Anterior cingulate cortex (tissue), 58 donors: ENCODE results near the gene CSRNP3.

ENCODE experiments used
- DNase-seq, 58 donors: peaks; one replicate each; lab custom pipeline; 2025; lab: John Stamatoyannopoulos, UW

Gene CSRNP3

DNA sequence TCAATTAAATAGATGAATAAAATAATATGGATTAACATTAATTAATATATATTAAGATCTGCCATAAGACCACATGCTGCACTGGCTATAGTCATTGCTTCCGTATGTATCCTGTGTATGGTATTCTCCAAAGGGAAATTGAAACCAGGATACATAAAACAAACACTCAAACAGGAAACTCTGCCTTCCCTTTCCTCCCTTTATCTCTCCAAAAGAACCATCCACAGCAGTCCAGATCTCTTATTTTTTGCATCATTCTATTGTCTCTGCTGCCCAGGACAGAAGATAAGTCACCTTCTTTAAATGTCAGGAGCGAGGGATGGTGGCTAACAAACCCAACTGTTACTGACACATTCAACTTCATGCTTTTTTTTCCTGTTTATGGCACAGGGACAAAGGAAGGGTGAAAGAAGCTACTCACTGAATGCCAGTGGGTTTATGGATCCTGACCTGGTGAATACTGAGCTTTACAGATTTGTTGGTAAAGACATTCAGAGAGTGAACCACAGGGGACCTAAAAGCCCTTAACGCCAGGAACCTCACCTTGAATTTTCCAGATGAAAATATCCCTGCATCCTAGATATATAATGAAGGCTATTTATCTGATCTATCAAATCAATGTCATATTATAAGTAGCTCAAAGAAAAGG lies 67.5 kb downstream of the CSRNP3 start:
- no peak for DNase-seq

GRCh38 chr2:165539985-165540384 lies 70.5 kb downstream of the CSRNP3 start:
- DNase-seq: peak in 1 of 58 donors; percentile 7

DNA sequence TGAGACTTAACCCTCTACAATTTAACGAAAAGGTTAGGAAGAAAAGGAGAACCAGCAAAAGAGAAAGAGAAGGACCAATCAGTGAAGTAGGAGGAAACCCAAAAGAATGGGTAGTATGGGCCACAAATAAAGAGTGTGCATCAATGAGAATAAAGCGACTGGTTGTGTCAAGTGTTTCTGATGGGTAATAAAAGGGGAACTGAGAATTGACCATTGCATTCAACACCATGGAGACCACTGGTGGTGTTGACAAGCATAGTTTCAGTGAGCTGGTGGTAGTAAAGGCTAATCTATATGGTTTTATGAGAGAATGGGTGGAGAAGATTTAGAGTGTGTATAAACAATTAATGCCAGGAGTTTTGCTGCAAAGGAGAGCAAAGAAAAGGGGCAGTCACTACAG lies 75.4 kb downstream of the CSRNP3 start:
- no peak for DNase-seq

- no peak for DNase-seq
Observed at GRCh38 chr2:165547900-165548299, 78.4 kb downstream of the CSRNP3 start.

DNA sequence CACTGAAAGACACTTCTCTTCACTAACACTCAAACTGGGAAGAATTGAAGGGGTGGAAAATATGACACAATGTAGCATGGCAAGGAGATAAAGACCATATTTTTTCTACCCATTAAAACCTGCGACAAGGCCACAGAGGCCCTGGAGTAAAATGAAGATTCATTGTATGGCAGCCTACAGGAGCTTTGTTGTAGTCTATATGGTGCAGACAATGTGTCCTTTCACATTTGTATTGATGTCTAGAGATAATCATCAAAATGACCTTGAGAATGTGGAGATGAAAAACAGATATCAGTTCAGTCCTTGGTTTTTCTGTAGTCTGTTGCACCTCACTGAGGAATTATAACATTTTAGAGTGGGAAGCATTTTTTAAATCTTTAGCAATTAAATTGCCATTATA lies 80.1 kb downstream of the CSRNP3 start:
- DNase-seq: no peak

- DNase-seq: peak in 1 of 58 donors; percentile 13
Observed at GRCh38 chr2:165558832-165559231, 89.3 kb downstream of the CSRNP3 start.

DNA sequence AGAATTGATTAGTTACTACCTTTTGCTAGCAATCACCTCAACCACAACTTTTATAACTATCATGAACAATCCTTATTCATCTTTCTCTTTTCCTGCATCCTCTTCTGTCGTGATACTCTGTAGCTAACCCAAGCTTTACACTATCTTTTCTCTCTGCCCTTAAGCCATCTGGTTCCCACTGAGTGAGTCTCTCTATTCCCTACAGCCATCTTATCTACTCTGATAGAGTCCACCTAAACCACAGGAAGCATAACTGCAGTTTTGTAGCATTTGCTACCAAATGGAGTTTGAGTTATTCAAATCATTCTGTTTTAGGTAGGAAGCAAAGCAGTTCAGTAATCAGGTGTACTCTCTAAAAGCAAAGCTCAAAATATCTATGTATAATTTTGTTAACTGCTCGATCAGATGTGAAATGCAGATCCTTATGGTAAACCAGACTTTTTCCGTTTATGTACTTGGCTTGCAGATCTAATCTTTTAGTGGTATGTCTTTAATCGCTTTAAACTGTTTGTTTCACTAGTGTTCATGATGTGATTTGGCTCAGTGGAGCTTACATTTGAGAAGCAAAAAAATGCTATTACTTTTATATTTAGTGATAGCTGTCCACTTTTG lies 91.0 kb downstream of the CSRNP3 start:
- DNase-seq: no peak

- no peak for DNase-seq
Observed at GRCh38 chr2:165561516-165561915, 92.0 kb downstream of the CSRNP3 start.

- DNase-seq: no peak
Observed at GRCh38 chr2:165562233-165562632, 92.7 kb downstream of the CSRNP3 start.

- DNase-seq: no peak
Observed at GRCh38 chr2:165563468-165564225, 94.1 kb downstream of the CSRNP3 start.

GRCh38 chr2:165566008-165566407 lies 96.5 kb downstream of the CSRNP3 start:
- DNase-seq: no peak

DNA sequence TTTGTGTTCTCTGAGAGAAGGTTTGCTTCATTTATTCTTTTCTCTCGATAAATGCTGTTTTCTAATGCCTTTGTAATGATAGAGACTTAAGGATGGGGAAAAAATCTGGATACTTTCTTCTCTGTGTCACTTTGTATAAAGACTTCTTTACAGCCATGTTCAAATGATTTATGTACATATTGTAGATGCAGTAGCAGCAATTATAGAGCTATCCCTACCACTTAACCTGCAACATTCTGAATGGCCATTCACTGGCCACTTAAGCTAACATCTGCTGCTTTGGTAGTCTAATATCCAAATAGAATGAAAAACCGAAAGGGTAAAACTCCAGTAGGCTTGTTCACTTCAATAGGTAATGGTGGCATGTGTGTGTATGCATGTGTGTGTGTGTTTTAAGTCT lies 97.8 kb downstream of the CSRNP3 start:
- DNase-seq: no peak

DNA sequence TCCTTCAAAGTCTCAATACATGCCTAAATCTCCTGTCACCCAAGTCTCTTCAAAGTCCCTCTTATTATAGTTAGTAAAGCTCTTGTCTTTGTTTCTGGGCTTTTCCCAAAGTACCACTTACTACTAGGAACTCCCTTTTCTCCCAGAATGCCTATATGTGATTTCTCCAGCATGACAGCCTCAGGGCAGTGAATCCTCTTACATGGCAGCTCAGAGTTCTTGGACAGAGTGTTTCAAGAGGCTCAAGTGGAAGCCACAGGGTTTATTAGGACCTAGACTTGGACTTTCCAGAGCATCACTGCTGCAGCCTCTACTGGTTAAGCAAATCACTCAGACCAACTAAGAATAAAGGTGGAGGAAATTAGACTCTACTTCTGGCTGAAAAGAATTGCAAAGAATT lies 98.9 kb downstream of the CSRNP3 start:
- no peak for DNase-seq

DNA sequence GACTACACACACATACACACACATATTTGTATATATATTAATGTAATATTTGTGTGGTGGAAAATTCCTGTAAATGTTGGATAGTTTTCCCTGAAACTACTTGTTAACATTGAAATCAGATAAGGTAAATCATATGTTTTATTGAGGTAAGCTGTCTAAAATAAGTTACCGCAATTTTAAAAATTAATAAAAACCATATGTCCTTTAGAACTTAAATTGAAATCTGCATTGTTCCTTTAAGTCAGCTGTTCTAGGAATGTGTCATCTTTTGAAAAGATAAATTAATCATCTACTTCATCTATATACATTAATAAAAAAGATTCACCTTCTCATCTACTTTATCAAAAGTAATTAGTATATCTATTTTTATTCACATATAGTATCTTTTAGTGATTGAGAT lies 102.0 kb downstream of the CSRNP3 start:
- DNase-seq: no peak

DNA sequence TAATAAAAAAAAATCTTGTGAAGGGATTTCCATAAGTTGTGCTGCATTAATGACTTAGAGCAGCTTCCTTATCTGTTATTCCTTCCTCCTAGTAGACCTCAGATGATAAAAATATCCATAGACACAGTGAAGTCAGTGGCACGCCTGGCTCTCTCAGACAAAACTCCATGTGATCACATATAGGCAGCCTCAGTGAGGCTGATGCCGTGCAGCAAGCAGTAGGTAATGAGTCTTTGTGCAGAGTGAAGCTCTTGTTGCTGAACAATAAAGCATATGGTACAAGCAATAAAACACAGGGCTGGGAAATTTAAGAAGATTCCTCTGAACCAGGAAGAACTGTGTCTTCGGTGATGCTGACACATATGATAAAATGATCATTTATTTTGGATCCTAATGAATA lies 102.7 kb downstream of the CSRNP3 start:
- peak in 43 of 58 donors; percentile 1 to 84 (median 32) for DNase-seq

DNA sequence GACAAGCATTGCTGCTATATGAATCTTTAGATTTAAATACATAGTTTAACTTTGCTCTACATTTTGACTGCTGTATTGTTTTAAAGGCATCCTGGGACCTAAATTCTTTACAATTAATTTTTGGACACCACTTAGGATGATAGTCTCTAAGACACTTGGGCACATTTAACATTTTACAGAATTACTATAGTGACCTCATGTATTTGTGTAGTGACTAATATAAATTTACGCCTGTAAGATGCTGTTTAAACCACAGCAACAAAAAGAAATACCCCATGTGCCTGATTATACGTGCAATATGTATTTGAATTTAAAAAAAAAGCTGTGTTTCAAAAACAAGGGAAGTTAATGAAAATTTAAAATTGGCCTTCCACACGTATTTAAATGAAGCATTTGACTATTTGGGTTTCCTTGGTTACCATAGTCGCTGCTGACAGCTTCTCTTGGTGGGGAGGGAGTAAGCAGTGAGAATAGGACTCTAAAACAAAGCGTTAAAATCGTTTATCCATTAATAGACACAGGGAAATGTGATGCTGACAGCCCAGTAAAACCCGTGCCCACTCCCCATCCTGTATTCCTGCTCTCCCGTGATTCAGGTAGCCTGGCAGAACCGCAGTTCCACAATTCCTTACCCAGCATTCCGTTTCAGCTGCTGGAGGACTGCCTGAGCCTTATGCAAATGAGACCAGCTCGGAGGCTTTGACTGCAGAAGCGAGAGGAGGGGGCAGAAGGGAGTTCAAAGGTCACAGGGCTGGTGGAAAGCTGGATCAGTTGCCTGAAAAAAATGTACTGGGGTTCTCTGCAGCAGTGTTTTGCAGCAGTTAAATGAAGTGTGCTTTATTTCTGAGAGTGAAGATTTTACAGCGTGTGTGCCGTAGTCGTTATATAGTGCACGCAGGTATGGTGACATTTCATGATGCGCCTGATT lies 104.3 kb downstream of the CSRNP3 start:
- DNase-seq: peak in 56 of 58 donors; percentile 4 to 87 (median 66)

GRCh38 chr2:165575044-165575615 lies 105.6 kb downstream of the CSRNP3 start:
- no peak for DNase-seq

GRCh38 chr2:165576409-165577154 lies 107.1 kb downstream of the CSRNP3 start:
- no peak for DNase-seq

- DNase-seq: peak in 8 of 58 donors; percentile 0 to 50 (median 9)
Observed at GRCh38 chr2:165582409-165582808, 112.9 kb downstream of the CSRNP3 start.
